ENCODE results near the gene SYDE2.
A peak's percentile ranks its signal among the peaks of the same experiment; 100 is the strongest.

SYDE2 gene

GRCh38 chr1:85172684-85173337 lies 28.0 kb downstream of the SYDE2 start:
- TF ChIP-seq CTCF (IDR thresholded peaks at IDR 0.05; ENCODE audit: insufficient read depth, low read depth, low read length, missing control alignments) = no peak
- peak; percentile 5 for DNase-seq (ENCODE audit: low read depth)

GRCh38 chr1:85171721-85172120 lies 29.1 kb downstream of the SYDE2 start:
- no peak for DNase-seq (ENCODE audit: low read depth)
- H3K4me3 ChIP-seq (ENCODE audit: low read length) = no peak overlapping the region
- TF ChIP-seq CTCF (IDR thresholded peaks at IDR 0.05; ENCODE audit: insufficient read depth, low read depth, low read length, missing control alignments) = no peak

More at GRCh38 chr1:85172684-85173337, 28.0 kb downstream of the SYDE2 start:
- no peak overlapping the region for H3K4me3 ChIP-seq (ENCODE audit: low read length)

GRCh38 chr1:85168884-85169283 lies 31.9 kb downstream of the SYDE2 start:
- DNase-seq (ENCODE audit: low read depth) = no peak
- no peak for TF ChIP-seq CTCF (IDR thresholded peaks at IDR 0.05; ENCODE audit: insufficient read depth, low read depth, low read length, missing control alignments)
- no peak overlapping the region for H3K4me3 ChIP-seq (ENCODE audit: low read length)

GRCh38 chr1:85166351-85166750 lies 34.5 kb downstream of the SYDE2 start:
- no peak overlapping the region for H3K4me3 ChIP-seq (ENCODE audit: low read length)
- DNase-seq (ENCODE audit: low read depth) = no peak
- TF ChIP-seq CTCF (IDR thresholded peaks at IDR 0.05; ENCODE audit: insufficient read depth, low read depth, low read length, missing control alignments) = no peak

- no peak overlapping the region for H3K4me3 ChIP-seq (ENCODE audit: low read length)
- no peak for TF ChIP-seq CTCF (IDR thresholded peaks at IDR 0.05; ENCODE audit: insufficient read depth, low read depth, low read length, missing control alignments)
- DNase-seq (ENCODE audit: low read depth) = no peak
Measured at GRCh38 chr1:85158910-85159309, 41.9 kb downstream of the SYDE2 start.

- no peak overlapping the region for H3K4me3 ChIP-seq (ENCODE audit: low read length)
- no peak for DNase-seq (ENCODE audit: low read depth)
- TF ChIP-seq CTCF (IDR thresholded peaks at IDR 0.05; ENCODE audit: insufficient read depth, low read depth, low read length, missing control alignments) = no peak
Measured at GRCh38 chr1:85157436-85157835, 43.4 kb downstream of the SYDE2 start.

Data from epithelial cell of esophagus (primary cell).